Hematopoietic multipotent progenitor cell treated with erythropoietin and hydrocortisone succinate and interleukin-3 and kit ligand, for 4 days (in vitro differentiated cells): Measurements from ENCODE around the gene MMP15.
A peak's percentile ranks its signal among the peaks of the same experiment; 100 is the strongest.

Source experiments
- DNase-seq: peaks from one replicate; pipeline ENCODE4 v3.0.0-alpha.2; 2015

Gene MMP15

GRCh38 chr16:58020628-58021521, 4.7 kb upstream of the MMP15 start:
- peak; percentile 73 for DNase-seq

DNA sequence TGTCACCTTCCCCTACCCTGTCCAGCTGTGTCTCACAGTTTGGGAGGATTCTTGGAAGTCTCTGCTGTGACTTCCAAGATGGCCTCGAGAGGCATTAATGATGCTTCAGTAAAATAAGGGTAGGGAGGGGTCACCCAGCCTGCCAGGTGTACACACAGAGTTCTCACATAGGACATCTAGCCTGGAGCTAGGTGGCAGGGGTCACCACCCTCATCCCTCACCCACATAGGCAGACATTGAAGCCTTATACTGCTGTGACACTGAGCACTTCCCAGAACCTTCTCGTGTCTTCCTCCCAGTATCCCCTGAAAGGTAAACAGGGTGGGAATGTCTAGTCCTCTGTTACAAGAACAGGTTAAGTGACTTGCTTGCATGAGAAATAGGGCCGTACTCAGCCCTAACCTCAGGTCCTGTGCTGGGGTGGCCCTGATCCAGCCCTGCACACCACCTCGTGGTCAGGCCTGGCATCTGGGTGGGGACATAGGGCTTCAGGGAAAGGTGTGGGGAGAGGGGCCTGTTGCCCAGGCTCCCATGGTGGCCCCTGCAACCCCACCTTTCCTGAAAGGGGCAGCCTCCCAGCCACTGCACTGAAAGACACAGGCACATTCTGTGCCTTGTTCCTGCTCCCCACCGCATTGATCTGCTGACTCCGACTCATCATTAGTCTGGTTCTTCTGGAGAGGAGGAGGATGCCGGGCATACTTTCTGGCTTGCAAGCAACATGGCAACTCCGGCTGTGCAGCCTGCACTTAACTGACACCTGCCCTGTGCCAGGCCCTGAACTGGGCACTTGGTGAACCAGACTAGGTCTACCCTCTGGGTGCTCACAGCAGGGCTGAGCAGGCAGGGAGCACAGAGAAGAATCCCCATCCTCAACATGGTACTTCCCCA, 3.6 kb upstream of the MMP15 start:
- no peak for DNase-seq

DNA sequence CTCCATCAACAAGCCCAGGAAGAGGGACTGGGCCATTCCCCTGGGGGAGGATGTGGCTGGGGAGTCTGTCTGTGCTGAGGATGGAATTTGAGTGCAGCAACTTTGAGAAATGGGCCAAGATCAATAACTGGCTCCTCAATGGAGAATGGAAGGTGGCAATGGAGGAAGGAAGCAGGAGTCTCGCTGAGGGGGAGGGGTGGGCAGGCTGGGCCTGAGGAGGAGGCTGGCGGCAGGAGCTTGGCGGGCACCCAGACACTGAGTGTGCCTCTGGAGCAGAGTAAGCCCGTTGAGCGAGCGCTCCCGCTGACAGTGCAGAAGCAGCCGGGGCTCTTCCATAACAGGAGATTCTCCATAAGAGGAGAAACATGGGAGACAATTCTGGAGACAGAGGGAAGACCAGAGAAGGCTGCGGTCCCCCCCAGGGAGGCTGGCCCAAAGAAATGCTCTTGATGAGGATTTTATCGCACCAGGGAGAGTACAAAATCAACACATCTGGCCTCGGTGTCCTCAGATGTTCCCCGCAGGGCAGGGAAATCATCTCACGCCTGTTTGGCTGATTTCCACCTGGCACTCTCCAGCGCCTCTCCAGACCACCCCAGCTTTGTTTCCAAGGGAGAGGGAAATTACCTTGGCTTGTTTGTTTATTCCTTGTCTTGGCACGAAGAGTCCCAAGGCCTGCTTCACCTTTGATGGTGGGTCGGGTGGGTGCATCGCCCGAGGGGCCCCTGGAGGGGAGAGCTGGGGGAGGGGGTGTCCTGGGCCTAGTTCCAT, 2.8 kb upstream of the MMP15 start:
- peak; percentile 27 for DNase-seq

GRCh38 chr16:58024486-58025350, 836 bp upstream of the MMP15 start:
- peak; percentile 77 for DNase-seq

DNA sequence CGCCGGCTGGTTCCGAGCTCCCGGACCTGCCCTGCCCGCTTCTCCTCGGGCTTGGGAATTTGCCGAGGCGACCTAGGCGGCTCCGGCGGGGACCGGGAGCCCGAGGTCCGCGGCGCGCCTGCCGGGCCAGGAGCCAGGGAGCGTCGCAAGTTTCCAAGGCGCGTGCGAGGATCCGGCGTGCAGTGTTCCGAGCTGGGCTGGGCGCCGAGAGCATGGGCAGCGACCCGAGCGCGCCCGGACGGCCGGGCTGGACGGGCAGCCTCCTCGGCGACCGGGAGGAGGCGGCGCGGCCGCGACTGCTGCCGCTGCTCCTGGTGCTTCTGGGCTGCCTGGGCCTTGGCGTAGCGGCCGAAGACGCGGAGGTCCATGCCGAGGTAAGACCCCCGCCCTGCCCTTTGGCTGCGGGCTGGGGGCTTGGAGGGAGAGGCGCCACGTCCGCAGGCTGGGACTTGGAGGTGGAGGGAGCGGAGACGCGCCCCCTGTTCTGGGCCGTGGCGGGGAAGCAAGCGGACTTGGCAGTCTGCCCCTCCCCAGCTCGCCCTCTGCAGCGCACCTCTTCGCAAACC, 668 bp downstream of the MMP15 start:
- DNase-seq = peak; percentile 58

- DNase-seq = no peak
Measured at GRCh38 chr16:58026705-58027160, 1.2 kb downstream of the MMP15 start.

DNA sequence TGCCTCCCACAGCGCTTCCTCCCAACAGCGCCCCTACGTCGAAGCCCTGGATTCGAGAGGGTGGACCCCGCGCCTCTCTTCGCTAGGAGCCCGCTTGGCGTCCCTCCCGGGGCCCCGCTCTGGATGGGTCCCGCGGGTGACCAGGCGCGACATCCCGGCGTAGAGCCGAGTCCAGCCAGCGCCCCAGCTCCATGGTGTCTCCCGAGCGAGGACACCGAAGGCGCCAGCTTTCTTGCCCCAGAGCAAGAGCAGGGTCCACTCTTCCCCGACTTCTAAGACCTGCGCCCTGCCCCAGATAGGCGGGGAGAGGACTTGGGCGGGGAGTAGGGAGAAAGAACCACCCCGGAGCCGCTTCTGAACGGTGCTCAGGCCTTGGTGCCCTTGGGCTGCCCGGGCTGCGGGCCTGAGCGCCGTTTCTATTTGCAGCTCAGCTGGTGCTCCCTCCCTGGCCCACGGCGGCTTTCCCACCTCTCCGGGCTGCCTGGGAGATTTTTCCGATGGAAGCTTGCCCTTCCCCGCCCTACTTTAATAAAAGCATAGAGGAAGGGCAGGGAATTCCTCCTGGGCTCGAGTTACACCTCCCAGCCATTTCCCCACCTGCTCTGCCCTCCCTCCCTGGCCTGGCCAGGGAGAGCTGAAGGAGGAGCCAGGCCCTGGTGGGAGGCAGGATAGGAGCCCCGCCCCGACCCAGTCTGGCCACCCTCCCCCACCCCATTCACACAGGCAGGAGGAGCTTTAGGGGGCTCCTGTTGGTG, 1.8 kb downstream of the MMP15 start:
- peak; percentile 32 for DNase-seq

DNA sequence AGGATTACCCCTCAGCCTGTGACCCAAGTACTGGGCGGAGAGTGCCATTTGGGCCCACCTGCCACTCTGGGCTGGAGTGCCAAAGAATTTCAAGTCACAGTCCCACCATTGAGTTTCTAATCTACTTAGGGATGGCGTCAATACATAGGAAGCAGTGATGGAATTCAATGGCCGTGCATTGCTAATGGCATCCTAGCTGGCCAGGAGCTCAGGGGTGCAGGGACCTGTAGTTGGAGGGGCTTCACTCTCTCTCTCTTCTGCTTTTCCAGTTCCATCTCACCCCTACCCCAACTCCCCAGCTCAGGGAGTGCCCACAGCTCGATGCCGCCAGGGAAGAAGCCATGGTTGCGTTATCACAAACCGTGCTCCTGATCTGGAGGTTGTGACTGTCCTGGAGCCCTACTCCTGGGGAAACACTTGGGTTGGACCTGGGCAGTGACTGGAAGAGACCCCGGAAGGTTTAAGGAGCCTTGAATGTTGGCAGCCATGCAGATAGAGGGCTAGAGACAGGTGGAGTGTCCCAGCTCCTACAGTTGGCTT, 2.4 kb downstream of the MMP15 start:
- DNase-seq = no peak

- DNase-seq = peak; percentile 30
Measured at GRCh38 chr16:58028541-58029070, 3.1 kb downstream of the MMP15 start.

GRCh38 chr16:58029410-58029809, 3.9 kb downstream of the MMP15 start:
- DNase-seq = no peak

GRCh38 chr16:58030136-58030840, 4.7 kb downstream of the MMP15 start:
- no peak for DNase-seq

DNA sequence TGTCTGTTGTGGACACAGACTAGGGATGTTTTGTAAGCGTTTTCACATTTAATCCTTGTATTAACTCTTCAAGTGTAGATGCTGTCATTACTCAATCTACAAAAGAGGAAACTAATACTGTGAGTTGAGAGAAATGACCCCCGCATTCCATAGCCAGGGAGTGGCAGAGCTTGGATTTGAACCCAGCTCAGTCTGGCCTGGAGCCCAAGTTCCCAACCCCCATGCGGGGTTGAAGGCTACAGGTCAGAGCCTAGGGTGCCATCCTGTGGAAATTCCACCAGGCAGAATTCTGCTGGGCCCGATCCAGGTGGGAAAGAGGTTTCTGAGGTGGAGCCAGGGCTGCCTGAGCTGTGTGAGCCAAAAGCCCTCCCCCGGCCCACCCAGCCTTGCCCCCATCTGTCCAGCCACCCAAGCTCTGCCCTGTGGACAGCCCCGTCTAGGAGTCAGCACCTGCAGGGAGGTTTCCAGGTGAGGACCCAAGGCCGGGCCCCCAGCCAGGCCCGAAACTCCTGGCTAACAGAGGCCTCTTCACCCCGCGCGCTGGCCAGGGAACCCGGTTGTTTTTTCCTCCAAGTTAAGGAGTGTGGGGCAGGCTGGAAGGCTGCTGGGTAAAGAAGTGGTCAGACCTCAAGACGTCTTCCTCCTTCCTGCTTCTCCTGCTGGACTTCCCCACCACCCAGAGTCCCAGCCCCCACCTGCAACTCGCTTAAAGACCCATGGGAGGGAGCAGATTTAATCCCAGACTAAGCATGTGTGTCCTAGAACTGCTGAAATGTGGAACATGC, 5.7 kb downstream of the MMP15 start:
- DNase-seq = no peak

GRCh38 chr16:58032710-58033293, 7.2 kb downstream of the MMP15 start:
- DNase-seq = no peak

- DNase-seq = no peak
Measured at GRCh38 chr16:58034128-58034685, 8.7 kb downstream of the MMP15 start.

DNA sequence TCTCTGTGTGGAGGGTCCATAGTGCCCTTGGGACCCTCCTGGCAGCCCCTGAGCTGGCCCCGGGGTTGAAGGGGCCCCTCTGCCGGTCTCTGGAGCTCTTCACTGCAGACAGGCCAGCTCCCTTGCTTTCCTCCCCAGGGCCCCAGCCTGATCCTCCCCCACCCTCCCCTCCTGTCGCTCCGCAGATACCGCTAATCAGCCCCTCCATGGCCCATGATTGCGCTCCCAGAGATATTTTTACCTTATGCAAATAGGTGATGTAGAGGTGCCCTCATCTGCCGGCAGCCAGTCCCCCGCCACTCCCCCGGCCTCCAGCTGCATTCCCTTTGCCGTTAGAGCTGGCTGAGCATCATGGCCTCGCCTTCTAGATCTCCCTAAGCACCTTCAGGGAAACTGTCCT, 9.2 kb downstream of the MMP15 start:
- no peak for DNase-seq

GRCh38 chr16:58035356-58036170, 10.0 kb downstream of the MMP15 start:
- DNase-seq = no peak

- DNase-seq = no peak
Measured at GRCh38 chr16:58036943-58037342, 11.4 kb downstream of the MMP15 start.
